Endothelial cell (in vitro differentiated cells): ENCODE results near the gene TBC1D19. TPM values are rescaled to one million over a fixed set of nuclear protein-coding genes. Genes with fewer than 3 reads are reported as not detected.
"Not testable (repeated sequence)": the region's sequence is repeated elsewhere in the genome, so short reads cannot be mapped to it uniquely, and the experiment has no call there.

Source experiments
- DNase-seq: peaks from one replicate; pipeline ENCODE4 v3.0.0; 2021; ENCODE audit warnings: low spot score
- H3K27ac Mint-ChIP-seq: one replicate; pipeline ENCODE4 v1.8.0; 2021; ENCODE audit warnings: mixed read lengths, inconsistent platforms; ENCODE audit not compliant: unreplicated experiment
- H3K27me3 Mint-ChIP-seq: one replicate; pipeline ENCODE4 v1.8.0; 2021; ENCODE audit warnings: mild to moderate bottlenecking, moderate library complexity, mixed read lengths, inconsistent platforms; ENCODE audit not compliant: unreplicated experiment
- H3K36me3 Mint-ChIP-seq: one replicate; pipeline ENCODE4 v1.8.0; 2021; ENCODE audit warnings: mild to moderate bottlenecking, low read depth, mixed read lengths, inconsistent platforms; ENCODE audit not compliant: unreplicated experiment
- H3K4me1 Mint-ChIP-seq: one replicate; pipeline ENCODE4 v1.8.0; 2021; ENCODE audit warnings: mild to moderate bottlenecking, mixed read lengths, inconsistent platforms; ENCODE audit not compliant: unreplicated experiment
- H3K4me3 Mint-ChIP-seq: one replicate; pipeline ENCODE4 v1.8.0; 2021; ENCODE audit warnings: mild to moderate bottlenecking, mixed read lengths, inconsistent platforms; ENCODE audit not compliant: unreplicated experiment
- H3K9me3 Mint-ChIP-seq: one replicate; pipeline ENCODE4 v1.8.0; 2021; ENCODE audit warnings: mixed read lengths, inconsistent platforms; ENCODE audit not compliant: unreplicated experiment
- CTCF ChIP-seq: fragments of 200-600 bp; sonication (generic); IDR thresholded peaks from one replicate; pipeline ENCODE4 v1.5.0; 2021; ENCODE audit warnings: antibody characterized with exemption; ENCODE audit not compliant: unreplicated experiment
- total RNA-seq: library from RNA; stranded (reverse); fragmentation: NEBNext Ultra II Directional; extraction: Animal tissue kit (Norgen Biotek cat#: 25700); gene quantifications from one replicate; pipeline ENCODE4 v1.2.1, GENCODE V29; 2021; ENCODE audit not compliant: unreplicated experiment

TBC1D19 gene
- total RNA-seq, 1 donor from 2014 or later: 5.2 TPM

DNA sequence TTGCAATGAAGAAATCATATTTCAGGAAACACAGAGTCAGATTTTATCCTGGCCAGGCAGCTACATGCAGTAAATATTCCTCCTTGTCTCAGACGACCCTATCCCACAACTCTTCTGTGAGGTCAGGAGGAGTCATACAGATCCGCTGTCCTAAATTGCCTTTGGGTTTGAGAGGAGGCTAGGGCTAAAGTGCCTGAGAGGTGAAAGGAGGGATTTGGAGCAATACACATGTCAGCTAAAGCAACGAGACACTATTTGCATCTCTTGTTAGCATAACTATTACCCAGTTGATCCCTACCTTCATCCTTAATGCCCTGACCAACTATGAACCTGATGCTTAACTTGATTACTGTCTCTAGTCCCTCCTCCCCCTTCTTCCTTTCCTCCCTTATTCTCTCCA is 98.6 kb downstream of the TBC1D19 start:
- TF ChIP-seq CTCF: no peak
- no peak for DNase-seq
- no peak overlapping the region for H3K27ac Mint-ChIP-seq

GRCh38 chr4:26685250-26685649 is 101.4 kb downstream of the TBC1D19 start:
- H3K4me1 Mint-ChIP-seq: no peaks in the 10 kb centered on the region
- H3K27ac Mint-ChIP-seq: no peak overlapping the region
- TF ChIP-seq CTCF: no peak
- H3K9me3 Mint-ChIP-seq: peaks cover 7% of the 10 kb centered on the region
- no peaks in the 10 kb centered on the region for H3K27me3 Mint-ChIP-seq
- no peak for DNase-seq
- H3K36me3 Mint-ChIP-seq: peaks cover 8% of the 10 kb centered on the region
- no peak overlapping the region for H3K4me3 Mint-ChIP-seq

More for the DNA sequence above, 98.6 kb downstream of the TBC1D19 start:
- Mint-ChIP-seq H3K27me3 (no peaks in the 10 kb centered on the region), H3K36me3 (peaks cover 35% of the 10 kb centered on the region), H3K9me3 (peaks cover 26% of the 10 kb centered on the region), H3K4me3 (no peak overlapping the region), H3K4me1 (no peaks in the 10 kb centered on the region)

GRCh38 chr4:26687728-26688127 is 103.8 kb downstream of the TBC1D19 start:
- Mint-ChIP-seq H3K4me3 (no peak overlapping the region), H3K4me1 (no peaks in the 10 kb centered on the region)

DNA sequence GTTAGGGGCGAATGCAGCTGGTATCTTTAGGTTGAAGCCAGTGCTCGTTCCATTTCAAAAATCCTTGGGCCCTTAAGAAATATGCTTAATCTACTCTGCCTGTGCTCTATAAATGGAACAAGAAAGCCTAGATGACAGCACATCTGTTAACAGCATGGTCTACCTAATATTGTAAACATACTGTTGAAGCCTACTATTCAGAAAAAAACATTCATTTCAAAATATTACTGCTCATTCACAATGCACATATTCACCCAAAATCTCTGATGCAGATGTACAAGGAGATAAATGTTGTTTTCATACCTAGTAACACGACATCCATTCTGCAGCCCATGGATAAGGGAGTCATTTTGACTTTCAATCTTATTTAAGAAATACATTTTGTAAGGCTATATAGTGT is 106.6 kb downstream of the TBC1D19 start:
- no peak for TF ChIP-seq CTCF
- H3K27me3 Mint-ChIP-seq: peaks cover 4% of the 10 kb centered on the region
- peaks cover 4% of the 10 kb centered on the region for H3K9me3 Mint-ChIP-seq
- no peak overlapping the region for H3K27ac Mint-ChIP-seq
- H3K4me3 Mint-ChIP-seq: no peak overlapping the region
- H3K36me3 Mint-ChIP-seq: peaks cover 26% of the 10 kb centered on the region
- no peaks in the 10 kb centered on the region for H3K4me1 Mint-ChIP-seq
- no peak for DNase-seq

More at GRCh38 chr4:26687728-26688127, 103.8 kb downstream of the TBC1D19 start:
- no peak overlapping the region for H3K27ac Mint-ChIP-seq
- peaks cover 3% of the 10 kb centered on the region for H3K27me3 Mint-ChIP-seq
- TF ChIP-seq CTCF: no peak
- no peak for DNase-seq
- H3K36me3 Mint-ChIP-seq: peaks cover 12% of the 10 kb centered on the region
- H3K9me3 Mint-ChIP-seq: peaks cover 3% of the 10 kb centered on the region

- Mint-ChIP-seq H3K4me3 (peak overlapping the region; percentile 63), H3K27me3 (peaks cover 4% of the 10 kb centered on the region), H3K36me3 (peaks cover 33% of the 10 kb centered on the region), H3K27ac (no peak overlapping the region), H3K4me1 (no peaks in the 10 kb centered on the region), H3K9me3 (peaks cover 4% of the 10 kb centered on the region)
- TF ChIP-seq CTCF: no peak
- DNase-seq: no peak
These were observed 108.3 kb downstream of the TBC1D19 start for GRCh38 chr4:26692014-26692726.

DNA sequence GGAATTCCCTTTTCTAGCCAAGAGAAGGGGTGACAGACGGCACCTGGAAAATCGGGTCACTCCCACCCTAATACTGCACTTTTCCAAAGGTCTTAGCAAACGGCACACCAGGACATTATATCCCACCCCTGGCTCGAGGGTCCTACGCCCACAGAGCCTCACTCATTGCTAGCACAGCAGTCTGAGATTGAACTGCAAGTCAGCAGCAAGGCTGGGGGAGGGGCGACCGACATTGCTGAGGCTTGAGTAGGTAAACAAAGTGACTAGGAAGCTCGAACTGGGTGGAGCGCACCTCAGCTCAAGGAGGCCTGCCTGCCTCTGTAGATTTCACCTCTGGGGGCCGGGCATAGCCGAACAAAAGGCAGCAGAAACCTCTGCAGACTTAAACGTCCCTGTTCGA is 110.2 kb downstream of the TBC1D19 start:
- H3K4me3 Mint-ChIP-seq, H3K27me3 Mint-ChIP-seq, H3K4me1 Mint-ChIP-seq, H3K9me3 Mint-ChIP-seq, DNase-seq, H3K27ac Mint-ChIP-seq: not testable (repeated sequence)
- H3K36me3 Mint-ChIP-seq: peaks cover 38% of the 10 kb centered on the region
